ENCODE data around the gene IL20RA. TPM values are rescaled to one million over a fixed set of nuclear protein-coding genes. Genes with fewer than 3 reads are reported as not detected.

The IL20RA gene, protein sequence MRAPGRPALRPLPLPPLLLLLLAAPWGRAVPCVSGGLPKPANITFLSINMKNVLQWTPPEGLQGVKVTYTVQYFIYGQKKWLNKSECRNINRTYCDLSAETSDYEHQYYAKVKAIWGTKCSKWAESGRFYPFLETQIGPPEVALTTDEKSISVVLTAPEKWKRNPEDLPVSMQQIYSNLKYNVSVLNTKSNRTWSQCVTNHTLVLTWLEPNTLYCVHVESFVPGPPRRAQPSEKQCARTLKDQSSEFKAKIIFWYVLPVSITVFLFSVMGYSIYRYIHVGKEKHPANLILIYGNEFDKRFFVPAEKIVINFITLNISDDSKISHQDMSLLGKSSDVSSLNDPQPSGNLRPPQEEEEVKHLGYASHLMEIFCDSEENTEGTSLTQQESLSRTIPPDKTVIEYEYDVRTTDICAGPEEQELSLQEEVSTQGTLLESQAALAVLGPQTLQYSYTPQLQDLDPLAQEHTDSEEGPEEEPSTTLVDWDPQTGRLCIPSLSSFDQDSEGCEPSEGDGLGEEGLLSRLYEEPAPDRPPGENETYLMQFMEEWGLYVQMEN
- 10 to 100 TPM in 3 of 6 donors, 1 to 10 TPM in 3; 7.5 to 44.8 (median 9.7) TPM for total RNA-seq

DNA sequence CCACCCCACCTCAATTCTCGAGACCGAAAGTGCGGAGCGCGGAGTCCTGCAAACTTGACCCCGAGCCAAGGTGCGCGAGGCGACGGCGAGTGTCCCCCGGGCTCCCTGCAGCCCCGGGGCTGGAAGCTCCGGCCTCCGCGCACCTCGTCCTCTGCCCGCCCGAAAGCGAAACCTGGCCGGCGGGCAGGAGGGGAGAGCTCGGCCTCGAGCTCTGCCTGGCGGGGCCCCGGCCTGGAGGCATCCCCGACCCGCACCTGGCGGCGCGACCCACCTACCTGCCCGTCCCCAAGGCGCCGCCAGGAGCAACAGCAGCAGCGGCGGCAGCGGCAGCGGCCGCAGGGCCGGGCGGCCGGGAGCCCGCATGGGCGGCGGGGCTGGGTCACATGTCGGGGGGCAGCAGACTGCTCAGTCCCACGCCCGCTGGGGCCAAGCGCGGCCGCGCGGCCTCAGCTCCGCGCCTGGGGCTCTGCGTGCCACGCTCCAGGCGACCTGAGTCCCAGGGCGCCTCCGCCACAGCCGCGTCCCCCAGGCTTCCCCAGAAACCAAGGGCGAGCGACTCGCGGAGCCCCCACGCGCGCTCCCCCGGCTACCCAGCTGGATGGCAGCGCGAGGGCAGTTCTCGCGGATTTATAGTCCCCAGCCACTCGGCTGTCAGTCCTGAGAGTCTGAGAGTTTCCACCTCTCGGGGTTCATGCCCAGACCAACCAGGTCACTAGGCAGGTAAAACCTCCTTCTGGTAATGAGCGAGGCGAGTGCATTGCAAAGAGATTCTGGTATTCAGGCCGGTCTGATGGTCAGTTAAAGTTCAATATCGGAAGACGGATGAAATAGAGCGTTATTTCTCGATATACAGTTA lies at the start of gene IL20RA:
Gene IL20RA (minus strand): TSS at position 600 of the 856 bp plus-strand sequence. CDS start 237 bp downstream, at position 363.
- Histone ChIP-seq H3K27me3 (peaks cover 0 to 9% (median 3%) of the 10 kb centered on the region in 4 donors), H3K27ac (peak within 1 kb of the TSS; percentile 74 to 83 (median 78)), H3K9me3 (no peaks in the 10 kb centered on the region), H3K4me1 (peaks cover 0 to 16% (median 9%) of the 10 kb centered on the region in 4 donors), H3K4me3 (peak within 1 kb of the TSS; percentile 70 to 80 (median 73)), H3K36me3 (no peaks in the 10 kb centered on the region)
- TF ChIP-seq POLR2A (IDR thresholded peaks at IDR 0.05) (peak in 2 of 4 donors; percentile 46 to 62), POLR2AphosphoS5 (IDR thresholded peaks at IDR 0.05) (peak in 1 of 2 donors; percentile 30), EP300 (IDR thresholded peaks at IDR 0.05) (no peak)
- TF ChIP-seq, protein P1, sequence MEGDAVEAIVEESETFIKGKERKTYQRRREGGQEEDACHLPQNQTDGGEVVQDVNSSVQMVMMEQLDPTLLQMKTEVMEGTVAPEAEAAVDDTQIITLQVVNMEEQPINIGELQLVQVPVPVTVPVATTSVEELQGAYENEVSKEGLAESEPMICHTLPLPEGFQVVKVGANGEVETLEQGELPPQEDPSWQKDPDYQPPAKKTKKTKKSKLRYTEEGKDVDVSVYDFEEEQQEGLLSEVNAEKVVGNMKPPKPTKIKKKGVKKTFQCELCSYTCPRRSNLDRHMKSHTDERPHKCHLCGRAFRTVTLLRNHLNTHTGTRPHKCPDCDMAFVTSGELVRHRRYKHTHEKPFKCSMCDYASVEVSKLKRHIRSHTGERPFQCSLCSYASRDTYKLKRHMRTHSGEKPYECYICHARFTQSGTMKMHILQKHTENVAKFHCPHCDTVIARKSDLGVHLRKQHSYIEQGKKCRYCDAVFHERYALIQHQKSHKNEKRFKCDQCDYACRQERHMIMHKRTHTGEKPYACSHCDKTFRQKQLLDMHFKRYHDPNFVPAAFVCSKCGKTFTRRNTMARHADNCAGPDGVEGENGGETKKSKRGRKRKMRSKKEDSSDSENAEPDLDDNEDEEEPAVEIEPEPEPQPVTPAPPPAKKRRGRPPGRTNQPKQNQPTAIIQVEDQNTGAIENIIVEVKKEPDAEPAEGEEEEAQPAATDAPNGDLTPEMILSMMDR (IDR thresholded peaks at IDR 0.05), result peak in 4 of 6 experiments; percentile 22 to 59 (median 34)
- ATAC-seq (ENCODE audit: low FRiP score in 2 of 2) (peak; percentile 65 to 71), DNase-seq (peak; percentile 32 to 90)
- 12 to 85% methylated on average over 8 to 80 of the region's 83 CpGs for WGBS, 2 donors

DNA sequence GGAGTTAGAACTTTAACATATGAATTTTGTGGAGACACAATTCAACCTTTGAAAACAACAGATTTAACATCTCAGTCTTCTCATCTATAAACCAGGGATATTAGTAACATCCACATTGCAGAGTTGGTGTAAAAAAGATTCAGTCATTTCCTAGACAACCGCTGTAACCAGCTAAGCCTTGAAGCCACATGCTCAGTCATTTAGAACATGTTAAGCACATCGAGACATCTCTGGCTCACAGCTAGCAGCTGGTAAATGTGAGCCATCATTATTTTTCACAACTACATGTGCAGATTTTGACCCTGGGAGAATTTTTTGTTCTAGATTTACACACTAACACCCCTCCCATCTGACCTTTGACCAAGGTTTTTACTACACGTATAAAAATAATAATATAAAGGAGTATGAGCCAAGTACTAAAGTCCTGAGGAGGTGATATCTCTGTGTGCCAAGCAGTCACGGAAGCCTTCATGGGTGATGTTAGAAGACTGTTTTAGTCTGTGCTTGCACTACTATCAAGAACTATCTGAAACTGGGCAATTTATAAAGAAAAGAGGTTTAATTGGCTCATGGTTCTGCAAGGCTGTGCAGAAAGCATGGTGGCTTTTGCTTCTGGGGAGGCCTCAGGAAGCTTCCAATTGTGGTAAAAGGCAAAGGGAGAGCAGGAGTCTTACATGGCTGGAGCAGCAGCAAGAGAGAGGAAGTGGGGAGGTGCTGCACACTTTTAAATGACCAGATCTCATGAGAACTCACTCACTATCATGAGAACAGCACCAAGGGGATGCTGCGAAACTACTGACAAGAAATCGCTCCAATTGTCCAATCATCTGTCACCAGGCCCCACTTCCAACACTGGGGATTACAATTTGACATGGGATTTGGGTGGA lies 48.7 kb upstream of the IL20RA start:
- DNase-seq (no peak), ATAC-seq (ENCODE audit: low FRiP score in 2 of 2) (no peak)
- Histone ChIP-seq H3K27me3 (no peaks in the 10 kb centered on the region), H3K4me3 (no peak overlapping the region), H3K9me3 (no peaks in the 10 kb centered on the region), H3K4me1 (peaks cover 0 to 8% (median 5%) of the 10 kb centered on the region in 4 donors), H3K27ac (no peak overlapping the region), H3K36me3 (no peaks in the 10 kb centered on the region)
- WGBS, 2 donors, result 84 to 93% methylated on average over 6 of the region's 6 CpGs
- no peak for TF ChIP-seq POLR2AphosphoS5 (IDR thresholded peaks at IDR 0.05)
- no peak for TF ChIP-seq POLR2A (IDR thresholded peaks at IDR 0.05)
- TF ChIP-seq, protein P1 (IDR thresholded peaks at IDR 0.05), result no peak
- TF ChIP-seq EP300 (IDR thresholded peaks at IDR 0.05), result no peak

DNA sequence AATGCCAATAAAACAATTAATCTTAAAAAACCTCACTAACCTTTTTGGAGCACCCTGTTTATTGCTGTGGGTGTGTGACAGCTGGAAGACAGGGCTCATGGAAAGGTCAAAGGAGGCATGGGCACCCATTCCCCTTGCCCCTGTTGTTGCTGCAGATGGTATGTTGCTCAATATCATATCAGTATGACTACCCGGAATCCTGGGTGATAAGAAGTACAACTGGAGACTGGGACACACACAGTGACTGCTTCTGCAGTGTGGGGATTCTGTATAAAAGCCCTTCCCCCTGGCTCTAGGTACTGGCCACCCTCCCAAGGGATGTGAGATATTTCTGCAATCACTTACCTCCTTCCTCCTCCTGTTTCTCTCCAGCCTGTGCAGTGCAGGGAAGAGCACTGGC lies 47.3 kb upstream of the IL20RA start:
- peak in 1 of 2 donors; percentile 16 for ATAC-seq (ENCODE audit: low FRiP score in 2 of 2)
- no peaks in the 10 kb centered on the region for H3K9me3 ChIP-seq
- no peak overlapping the region for H3K4me3 ChIP-seq
- TF ChIP-seq, protein P1 (IDR thresholded peaks at IDR 0.05), result no peak
- no peak for TF ChIP-seq POLR2AphosphoS5 (IDR thresholded peaks at IDR 0.05)
- TF ChIP-seq EP300 (IDR thresholded peaks at IDR 0.05), result no peak
- TF ChIP-seq POLR2A (IDR thresholded peaks at IDR 0.05), result no peak
- peaks cover 0 to 8% (median 5%) of the 10 kb centered on the region in 4 donors for H3K4me1 ChIP-seq
- 62% methylated on average over 1 of the region's 1 CpG; no CpG with 5 or more reads in 1 of the 2 donors for WGBS, 2 donors
- H3K27me3 ChIP-seq, result no peaks in the 10 kb centered on the region
- no peak for DNase-seq
- no peak overlapping the region for H3K27ac ChIP-seq
- H3K36me3 ChIP-seq, result no peaks in the 10 kb centered on the region

DNA sequence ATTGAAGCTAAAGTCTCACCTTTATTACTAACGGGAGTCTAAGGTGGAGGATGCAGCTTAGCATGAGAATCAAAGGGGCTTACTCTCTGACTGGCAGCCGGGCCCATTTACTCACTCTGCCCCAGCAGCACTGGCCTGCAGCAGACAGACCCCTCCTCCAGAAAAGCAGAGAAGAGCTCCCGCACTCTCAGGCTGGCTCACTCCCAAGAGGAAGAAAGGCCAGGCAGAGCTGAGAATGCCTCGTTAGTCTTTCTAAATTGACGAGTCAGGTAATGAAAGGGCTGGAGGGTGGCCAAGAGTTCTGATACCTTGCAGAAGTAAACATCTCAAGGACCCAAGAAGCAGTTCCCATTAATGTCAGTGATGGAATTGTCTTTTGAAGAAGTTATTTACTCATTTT lies 44.5 kb upstream of the IL20RA start:
- Histone ChIP-seq H3K27ac (no peak overlapping the region), H3K27me3 (no peaks in the 10 kb centered on the region), H3K36me3 (no peaks in the 10 kb centered on the region), H3K4me3 (no peak overlapping the region), H3K4me1 (peaks cover 0 to 3% (median 0%) of the 10 kb centered on the region in 4 donors), H3K9me3 (no peaks in the 10 kb centered on the region)
- TF ChIP-seq POLR2AphosphoS5 (IDR thresholded peaks at IDR 0.05) (no peak), EP300 (IDR thresholded peaks at IDR 0.05) (no peak), POLR2A (IDR thresholded peaks at IDR 0.05) (no peak)
- TF ChIP-seq, protein P1 (IDR thresholded peaks at IDR 0.05), result no peak
- DNase-seq (peak in 1 of 2 donors; percentile 29), ATAC-seq (ENCODE audit: low FRiP score in 2 of 2) (no peak)
- WGBS, 2 donors, result 38 to 50% methylated on average over 5 of the region's 5 CpGs
